ENCODE data around the gene NHERF1. TPM values are rescaled to one million over a fixed set of nuclear protein-coding genes. Genes with fewer than 3 reads are reported as not detected.
A peak's percentile ranks its signal among the peaks of the same experiment; 100 is the strongest.

Gene NHERF1
- total and polyA plus RNA-seq, 2 of the 13 experiments (the other 11 are each of a cell fraction or from before 2014, with no cell fraction given): 169 to 269 TPM

GRCh38 chr17:74776044-74776962, 27.9 kb downstream of the NHERF1 start, which contains the start of gene NAT9 (continued):
- no peak for TF ChIP-seq ZNF12 (CRISPR knock-in tag; IDR thresholded peaks at IDR 0.05)
- no peak; the same call in 1 of the 2 replicates for TF ChIP-seq SAFB2 (CRISPR knock-in tag; IDR thresholded peaks at IDR 0.05; ENCODE audit: borderline replicate concordance, low read depth)
- TF ChIP-seq IKZF1 (IDR thresholded peaks at IDR 0.05): no peak
- no peak for TF ChIP-seq CSRNP1 (CRISPR knock-in tag; IDR thresholded peaks at IDR 0.05)
- peak; percentile 94 for TF ChIP-seq KLF6 (CRISPR knock-in tag; IDR thresholded peaks at IDR 0.05)
- no peak for TF ChIP-seq ZHX1 (CRISPR knock-in tag; IDR thresholded peaks at IDR 0.05; ENCODE audit: low read depth)
- TF ChIP-seq SYNCRIP (IDR thresholded peaks at IDR 0.05; ENCODE audit: insufficient read depth, low read depth, low read length): no peak
- TF ChIP-seq FIP1L1 (IDR thresholded peaks at IDR 0.05; ENCODE audit: borderline replicate concordance, insufficient read depth, low read depth, low read length): no peak
- 0 out of 2 replicates have a peak, but pooled peaks have one; percentile 55 for TF ChIP-seq ZNF414 (CRISPR knock-in tag; IDR thresholded peaks at IDR 0.05)
- no peak for TF ChIP-seq NONO (IDR thresholded peaks at IDR 0.05)
- TF ChIP-seq NONO (CRISPR knock-in tag; conservative IDR thresholded peaks at IDR 0.05): peak; percentile 97
- peak; percentile 28; the same call in 1 of the 2 replicates for TF ChIP-seq JUN (CRISPR knock-in tag; IDR thresholded peaks at IDR 0.05)
- no peak; the same call in 1 of the 2 replicates for TF ChIP-seq PLSCR1 (CRISPR knock-in tag; IDR thresholded peaks at IDR 0.05; ENCODE audit: borderline replicate concordance)
- TF ChIP-seq ETV5 (CRISPR knock-in tag; IDR thresholded peaks at IDR 0.05; ENCODE audit: borderline replicate concordance): peak; percentile 86
- peak; percentile 30; the same call in 1 of the 2 replicates for TF ChIP-seq ZIK1 (CRISPR knock-in tag; IDR thresholded peaks at IDR 0.05; ENCODE audit: borderline replicate concordance, low read depth)
- TF ChIP-seq MYPOP (CRISPR knock-in tag; IDR thresholded peaks at IDR 0.05): 0 out of 2 replicates have a peak, but pooled peaks have one; percentile 54
- peak; percentile 43; the same call in 1 of the 2 replicates for TF ChIP-seq HIVEP1 (CRISPR knock-in tag; IDR thresholded peaks at IDR 0.05)
- peak; percentile 24; the same call in 1 of the 2 replicates for TF ChIP-seq ZNF430 (CRISPR knock-in tag; IDR thresholded peaks at IDR 0.05)
- 0 out of 2 replicates have a peak, but pooled peaks have one; percentile 34 for TF ChIP-seq REL (CRISPR knock-in tag; conservative IDR thresholded peaks at IDR 0.05)
- peak; percentile 44; the same call in 1 of the 2 replicates for TF ChIP-seq MED1 (CRISPR knock-in tag; IDR thresholded peaks at IDR 0.05)
- peak; percentile 60; the same call in 1 of the 2 replicates for TF ChIP-seq FOXO1 (CRISPR knock-in tag; IDR thresholded peaks at IDR 0.05)
